Loucy (cell line): Measurements from ENCODE around the gene AGPAT2.

ENCODE experiments used
- CTCF ChIP-seq: fragments of 200-600 bp; sonication (generic); conservative IDR thresholded peaks from 2 replicates; pipeline ENCODE4 v1.5.1; 2014; ENCODE audit warnings: mild to moderate bottlenecking, antibody characterized with exemption, low read length
- EZH2phosphoT487 ChIP-seq: fragments of 200-600 bp; IDR thresholded peaks from 2 replicates; pipeline ENCODE4 v1.6.1; 2018; ENCODE audit warnings: antibody characterized with exemption, mild to moderate bottlenecking, moderate library complexity, borderline replicate concordance

GRCh38 chr9:136697821-136698526 is 10.7 kb upstream of the AGPAT2 start:
- TF ChIP-seq CTCF: no peak
- no peak for TF ChIP-seq EZH2phosphoT487
